Measurements from ENCODE around the gene ACE2.

DNA sequence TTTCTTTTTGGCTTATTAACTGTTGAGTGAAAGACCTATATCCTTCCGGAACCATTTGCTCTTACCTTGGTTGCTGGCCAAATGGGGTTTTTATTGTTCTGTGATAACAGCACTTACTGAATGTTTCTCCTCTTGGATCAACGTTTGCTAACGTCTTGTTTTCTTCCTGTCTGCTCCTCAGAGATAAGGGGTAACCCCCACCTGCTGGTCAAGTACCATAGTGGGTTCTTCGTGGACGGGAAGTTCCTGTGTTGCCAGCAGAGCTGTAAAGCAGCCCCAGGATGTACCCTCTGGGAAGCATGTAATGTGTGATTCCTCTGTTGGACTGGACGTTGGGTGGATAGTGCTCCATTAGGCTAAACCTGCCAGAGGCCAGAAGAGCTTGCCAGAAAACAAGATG, 84.8 kb downstream of the ACE2 start:
- TF ChIP-seq, protein P1, sequence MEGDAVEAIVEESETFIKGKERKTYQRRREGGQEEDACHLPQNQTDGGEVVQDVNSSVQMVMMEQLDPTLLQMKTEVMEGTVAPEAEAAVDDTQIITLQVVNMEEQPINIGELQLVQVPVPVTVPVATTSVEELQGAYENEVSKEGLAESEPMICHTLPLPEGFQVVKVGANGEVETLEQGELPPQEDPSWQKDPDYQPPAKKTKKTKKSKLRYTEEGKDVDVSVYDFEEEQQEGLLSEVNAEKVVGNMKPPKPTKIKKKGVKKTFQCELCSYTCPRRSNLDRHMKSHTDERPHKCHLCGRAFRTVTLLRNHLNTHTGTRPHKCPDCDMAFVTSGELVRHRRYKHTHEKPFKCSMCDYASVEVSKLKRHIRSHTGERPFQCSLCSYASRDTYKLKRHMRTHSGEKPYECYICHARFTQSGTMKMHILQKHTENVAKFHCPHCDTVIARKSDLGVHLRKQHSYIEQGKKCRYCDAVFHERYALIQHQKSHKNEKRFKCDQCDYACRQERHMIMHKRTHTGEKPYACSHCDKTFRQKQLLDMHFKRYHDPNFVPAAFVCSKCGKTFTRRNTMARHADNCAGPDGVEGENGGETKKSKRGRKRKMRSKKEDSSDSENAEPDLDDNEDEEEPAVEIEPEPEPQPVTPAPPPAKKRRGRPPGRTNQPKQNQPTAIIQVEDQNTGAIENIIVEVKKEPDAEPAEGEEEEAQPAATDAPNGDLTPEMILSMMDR (IDR thresholded peaks at IDR 0.05; ENCODE audit: poor library complexity) = no peak
- TF ChIP-seq EZH2 (IDR thresholded peaks at IDR 0.05; ENCODE audit: borderline replicate concordance) (no peak), EZH2phosphoT487 (IDR thresholded peaks at IDR 0.05; ENCODE audit: low read depth, severe bottlenecking, unreplicated experiment) (no peak)

All from hepatocyte (in vitro differentiated cells).